ENCODE results near the gene ZDHHC11B. TPM values are rescaled to one million over a fixed set of nuclear protein-coding genes. Genes with fewer than 3 reads are reported as not detected.

The ZDHHC11B gene
- total RNA-seq, 1 experiment from 2014 or later: 1.4 TPM

DNA sequence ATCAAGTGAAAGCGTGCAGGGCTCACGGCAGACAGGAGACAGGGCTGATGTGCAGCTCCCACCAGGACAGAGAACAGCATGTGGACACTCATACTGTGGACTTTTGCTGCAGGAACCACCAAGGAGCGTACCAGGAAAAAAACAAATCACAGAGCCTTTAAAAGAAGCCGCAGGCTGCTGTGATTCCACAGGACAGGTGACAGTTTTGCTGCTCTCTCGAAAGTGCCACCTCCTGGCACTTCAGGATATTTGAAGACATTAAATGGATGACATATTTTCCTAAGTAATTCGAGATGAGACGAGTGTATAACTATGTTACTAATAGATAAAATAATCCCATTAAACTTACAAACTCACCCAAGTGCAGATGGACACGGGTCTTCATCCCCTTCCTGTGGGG lies 37.0 kb upstream of the ZDHHC11B start:
- WGBS (ENCODE audit: extremely low coverage, insufficient read length, low lambda C conversion rate): no CpG with 5 or more reads among the region's 8 CpGs
- no peak overlapping the region for H3K56ac ChIP-seq (ENCODE audit: insufficient read length, low read depth, low read length)
- no peak overlapping the region for H3K9ac ChIP-seq (ENCODE audit: extremely low read depth, insufficient read length, low read length)
- H3K4me1 Mint-ChIP-seq: no peaks in the 10 kb centered on the region
- no peaks in the 10 kb centered on the region for H3K79me1 ChIP-seq (ENCODE audit: insufficient read depth, low read depth, low read length, poor library complexity, severe bottlenecking)
- H3K79me2 ChIP-seq (ENCODE audit: insufficient read depth, low read length): no peaks in the 10 kb centered on the region
- H2BK5ac ChIP-seq (ENCODE audit: insufficient read length, low read length): no peak overlapping the region
- no peak overlapping the region for H3K18ac ChIP-seq (ENCODE audit: insufficient read length, low read depth, low read length)
- H3K14ac ChIP-seq (ENCODE audit: insufficient read depth, low read length): no peak overlapping the region
- H3K27me3 Mint-ChIP-seq (ENCODE audit: low read depth): no peaks in the 10 kb centered on the region
- H3K36me3 Mint-ChIP-seq (ENCODE audit: insufficient read depth in 1 of 3, low read depth in 3 of 3): peaks cover 9 to 51% (median 35%) of the 10 kb centered on the region in 3 experiments; a peak in 6 of 7 replicates
- no peaks in the 10 kb centered on the region for H3K27me3 ChIP-seq (ENCODE audit: insufficient read depth, low read length)
- no peak for DNase-seq
- no peak overlapping the region for H3K27ac ChIP-seq (ENCODE audit: insufficient read length, low read depth, low read length)
- H3K4me1 ChIP-seq (ENCODE audit: insufficient read depth, low read length): no peaks in the 10 kb centered on the region
- TF ChIP-seq, protein P1, sequence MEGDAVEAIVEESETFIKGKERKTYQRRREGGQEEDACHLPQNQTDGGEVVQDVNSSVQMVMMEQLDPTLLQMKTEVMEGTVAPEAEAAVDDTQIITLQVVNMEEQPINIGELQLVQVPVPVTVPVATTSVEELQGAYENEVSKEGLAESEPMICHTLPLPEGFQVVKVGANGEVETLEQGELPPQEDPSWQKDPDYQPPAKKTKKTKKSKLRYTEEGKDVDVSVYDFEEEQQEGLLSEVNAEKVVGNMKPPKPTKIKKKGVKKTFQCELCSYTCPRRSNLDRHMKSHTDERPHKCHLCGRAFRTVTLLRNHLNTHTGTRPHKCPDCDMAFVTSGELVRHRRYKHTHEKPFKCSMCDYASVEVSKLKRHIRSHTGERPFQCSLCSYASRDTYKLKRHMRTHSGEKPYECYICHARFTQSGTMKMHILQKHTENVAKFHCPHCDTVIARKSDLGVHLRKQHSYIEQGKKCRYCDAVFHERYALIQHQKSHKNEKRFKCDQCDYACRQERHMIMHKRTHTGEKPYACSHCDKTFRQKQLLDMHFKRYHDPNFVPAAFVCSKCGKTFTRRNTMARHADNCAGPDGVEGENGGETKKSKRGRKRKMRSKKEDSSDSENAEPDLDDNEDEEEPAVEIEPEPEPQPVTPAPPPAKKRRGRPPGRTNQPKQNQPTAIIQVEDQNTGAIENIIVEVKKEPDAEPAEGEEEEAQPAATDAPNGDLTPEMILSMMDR (conservative IDR thresholded peaks at IDR 0.05): no peak
- H3K4ac ChIP-seq (ENCODE audit: low read depth, low read length): no peak overlapping the region
- no peaks in the 10 kb centered on the region for H3K23me2 ChIP-seq (ENCODE audit: insufficient read length, low read depth, low read length, poor library complexity, severe bottlenecking)
- H2BK20ac ChIP-seq (ENCODE audit: low read depth, low read length, poor library complexity, severe bottlenecking): no peak overlapping the region
- no peak overlapping the region for H4K8ac ChIP-seq (replicated peaks; ENCODE audit: insufficient read length, low read depth, low read length)
- H3K4me2 ChIP-seq (ENCODE audit: insufficient read depth, insufficient read length, low read length): no peak overlapping the region
- H2BK12ac ChIP-seq (ENCODE audit: insufficient read length, low read depth, low read length): no peak overlapping the region
- H3K9me3 Mint-ChIP-seq: no peaks in the 10 kb centered on the region
- H3K9me3 ChIP-seq (ENCODE audit: control insufficient read depth, low read depth, low read length): no peaks in the 10 kb centered on the region
- no peaks in the 10 kb centered on the region for H4K20me1 ChIP-seq (ENCODE audit: control insufficient read depth, insufficient read depth, insufficient read length)
- no peak overlapping the region for H2BK120ac ChIP-seq (ENCODE audit: low read depth, low read length, poor library complexity, severe bottlenecking)
- no peak overlapping the region for H3K23ac ChIP-seq (ENCODE audit: insufficient read length, low read depth, low read length)
- no peak overlapping the region for H4K91ac ChIP-seq (ENCODE audit: insufficient read length, low read depth, low read length)
- no peak overlapping the region for H3K27ac Mint-ChIP-seq
- no peak overlapping the region for H2BK15ac ChIP-seq (ENCODE audit: low read depth, low read length)
- H3K4me3 Mint-ChIP-seq: no peak overlapping the region; a peak in 1 of 5 replicates
- no peak overlapping the region for H4K5ac ChIP-seq (ENCODE audit: insufficient read length, low read depth, low read length)
- no peak overlapping the region for H3T11ph ChIP-seq (ENCODE audit: low read length)
- no peak overlapping the region for H2AK5ac ChIP-seq (ENCODE audit: insufficient read length, low read length)
- H2AFZ ChIP-seq (ENCODE audit: low read length): no peak overlapping the region
